ENCODE data around the gene SDC4. TPM values are rescaled to one million over a fixed set of nuclear protein-coding genes. Genes with fewer than 3 reads are reported as not detected.

SDC4 gene, protein sequence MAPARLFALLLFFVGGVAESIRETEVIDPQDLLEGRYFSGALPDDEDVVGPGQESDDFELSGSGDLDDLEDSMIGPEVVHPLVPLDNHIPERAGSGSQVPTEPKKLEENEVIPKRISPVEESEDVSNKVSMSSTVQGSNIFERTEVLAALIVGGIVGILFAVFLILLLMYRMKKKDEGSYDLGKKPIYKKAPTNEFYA
- total RNA-seq: 100 to 1,000 TPM in 2 of 4 donors, 10 to 100 TPM in 2; 60.7 to 140 (median 94.3) TPM

DNA sequence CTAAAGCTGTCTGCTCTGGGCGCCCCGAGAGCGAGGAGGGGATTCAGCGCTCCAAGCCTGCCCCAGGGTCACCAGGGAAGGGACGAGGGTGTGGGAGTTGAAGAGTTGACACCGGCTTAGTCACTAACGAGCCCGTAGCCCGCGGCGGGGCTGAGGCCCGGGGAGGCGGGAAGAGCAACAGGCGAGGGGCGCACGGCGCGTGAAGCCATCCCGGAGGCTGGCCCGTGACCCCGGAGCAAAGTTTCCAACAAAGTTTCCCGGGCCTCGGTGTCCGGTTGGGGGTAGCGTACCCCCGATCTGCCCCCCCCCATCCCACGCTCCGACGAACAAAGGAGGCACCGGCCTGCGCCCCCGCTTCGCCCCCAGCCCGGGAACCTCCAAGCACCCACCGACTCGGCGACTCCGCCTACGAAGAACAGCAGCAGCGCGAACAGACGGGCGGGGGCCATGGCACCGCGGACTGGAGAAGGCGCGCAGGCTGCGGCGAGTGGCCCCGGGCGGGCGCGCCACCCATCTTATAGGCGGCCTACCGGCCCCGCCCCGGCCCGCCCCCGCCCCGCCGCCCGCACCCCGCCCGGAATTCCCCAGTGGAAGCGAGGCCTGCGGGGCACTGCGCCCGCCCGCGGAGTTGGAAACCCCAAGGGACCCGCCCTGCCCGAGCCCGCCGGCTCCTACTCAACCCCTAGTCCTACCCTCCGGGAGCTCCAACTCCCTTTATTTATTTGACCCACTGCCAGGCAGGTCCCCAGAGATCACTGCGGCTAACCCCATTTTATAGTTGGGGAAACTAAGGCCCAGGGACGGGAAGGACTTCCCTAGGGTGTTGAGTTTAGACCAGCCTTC lies at the start of gene SDC4:
SDC4 (minus strand) TSS at position 489 of the 843 bp plus-strand sequence; CDS start at position 449, 40 bp downstream.
- Histone ChIP-seq H3K4me1 (peaks cover 15 to 48% (median 41%) of the 10 kb centered on the region in 4 donors), H3K36me3 (no peaks in the 10 kb centered on the region), H3K27ac (peak within 1 kb of the TSS; percentile 92 to 96 (median 94)), H3K9me3 (no peaks in the 10 kb centered on the region), H3K4me3 (peak within 1 kb of the TSS; percentile 58 to 73 (median 68)), H3K27me3 (no peaks in the 10 kb centered on the region)
- intact Hi-C loops (cut with DNase I; ENCODE audit: low total_unique reads) (loop anchor here (5.0 kb wide), 1 partner anchor 99 kb away; no protein-coding TSS in a partner anchor), in situ Hi-C loops (cut with MboI; ENCODE audit: low pct_ligation_motif_present in 1 of 4, low pct_unique_long_range_greater_than_20kb in 1 of 4, low sequenced_read_pairs in 3 of 4) (no loop called here)
- TF ChIP-seq POLR2A (IDR thresholded peaks at IDR 0.05) (peak; percentile 99), EP300 (IDR thresholded peaks at IDR 0.05; ENCODE audit: low read depth) (no peak), POLR2AphosphoS5 (IDR thresholded peaks at IDR 0.05) (peak; percentile 97 to 100 (median 99))
- TF ChIP-seq, protein P1, sequence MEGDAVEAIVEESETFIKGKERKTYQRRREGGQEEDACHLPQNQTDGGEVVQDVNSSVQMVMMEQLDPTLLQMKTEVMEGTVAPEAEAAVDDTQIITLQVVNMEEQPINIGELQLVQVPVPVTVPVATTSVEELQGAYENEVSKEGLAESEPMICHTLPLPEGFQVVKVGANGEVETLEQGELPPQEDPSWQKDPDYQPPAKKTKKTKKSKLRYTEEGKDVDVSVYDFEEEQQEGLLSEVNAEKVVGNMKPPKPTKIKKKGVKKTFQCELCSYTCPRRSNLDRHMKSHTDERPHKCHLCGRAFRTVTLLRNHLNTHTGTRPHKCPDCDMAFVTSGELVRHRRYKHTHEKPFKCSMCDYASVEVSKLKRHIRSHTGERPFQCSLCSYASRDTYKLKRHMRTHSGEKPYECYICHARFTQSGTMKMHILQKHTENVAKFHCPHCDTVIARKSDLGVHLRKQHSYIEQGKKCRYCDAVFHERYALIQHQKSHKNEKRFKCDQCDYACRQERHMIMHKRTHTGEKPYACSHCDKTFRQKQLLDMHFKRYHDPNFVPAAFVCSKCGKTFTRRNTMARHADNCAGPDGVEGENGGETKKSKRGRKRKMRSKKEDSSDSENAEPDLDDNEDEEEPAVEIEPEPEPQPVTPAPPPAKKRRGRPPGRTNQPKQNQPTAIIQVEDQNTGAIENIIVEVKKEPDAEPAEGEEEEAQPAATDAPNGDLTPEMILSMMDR (IDR thresholded peaks at IDR 0.05): no peak
- DNase-seq: peak; percentile 78
- WGBS, 2 donors (ENCODE audit: low coverage in 1 of 2): 1% methylated on average over 63 of the region's 77 CpGs; no CpG with 5 or more reads in 1 of the 2 donors

DNA sequence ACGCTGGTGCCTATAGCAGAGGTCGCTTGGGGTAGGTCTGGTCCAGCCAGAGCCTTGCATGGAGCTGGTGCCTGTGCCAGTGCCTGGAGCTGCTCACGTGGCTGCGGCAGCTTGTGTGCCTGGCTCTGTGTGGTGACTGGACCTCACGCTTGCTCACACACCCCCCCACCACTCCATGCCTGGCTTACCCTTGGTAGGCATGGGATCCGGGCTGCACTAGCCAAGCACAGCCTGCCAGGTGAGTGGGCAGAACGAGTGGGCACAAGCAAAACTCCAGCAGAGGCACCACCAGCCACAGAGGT lies 46.8 kb upstream of the SDC4 start:
- no peak overlapping the region for H3K27ac ChIP-seq
- no peaks in the 10 kb centered on the region for H3K36me3 ChIP-seq
- no peak overlapping the region for H3K4me3 ChIP-seq
- H3K4me1 ChIP-seq: no peaks in the 10 kb centered on the region
- WGBS, 2 donors (ENCODE audit: low coverage in 1 of 2): 92% methylated on average over 5 of the region's 7 CpGs; no CpG with 5 or more reads in 1 of the 2 donors
- intact Hi-C loops (cut with DNase I; ENCODE audit: low total_unique reads): no loop called here
- TF ChIP-seq POLR2AphosphoS5 (IDR thresholded peaks at IDR 0.05): no peak
- TF ChIP-seq, protein P1 (IDR thresholded peaks at IDR 0.05): no peak
- TF ChIP-seq EP300 (IDR thresholded peaks at IDR 0.05; ENCODE audit: low read depth): no peak
- no peak for TF ChIP-seq POLR2A (IDR thresholded peaks at IDR 0.05)
- no peak for DNase-seq
- H3K27me3 ChIP-seq: no peaks in the 10 kb centered on the region
- H3K9me3 ChIP-seq: peaks cover 0 to 1% of the 10 kb centered on the region in 2 donors
- in situ Hi-C loops (cut with MboI; ENCODE audit: low pct_ligation_motif_present in 1 of 4, low pct_unique_long_range_greater_than_20kb in 1 of 4, low sequenced_read_pairs in 3 of 4): no loop called here

DNA sequence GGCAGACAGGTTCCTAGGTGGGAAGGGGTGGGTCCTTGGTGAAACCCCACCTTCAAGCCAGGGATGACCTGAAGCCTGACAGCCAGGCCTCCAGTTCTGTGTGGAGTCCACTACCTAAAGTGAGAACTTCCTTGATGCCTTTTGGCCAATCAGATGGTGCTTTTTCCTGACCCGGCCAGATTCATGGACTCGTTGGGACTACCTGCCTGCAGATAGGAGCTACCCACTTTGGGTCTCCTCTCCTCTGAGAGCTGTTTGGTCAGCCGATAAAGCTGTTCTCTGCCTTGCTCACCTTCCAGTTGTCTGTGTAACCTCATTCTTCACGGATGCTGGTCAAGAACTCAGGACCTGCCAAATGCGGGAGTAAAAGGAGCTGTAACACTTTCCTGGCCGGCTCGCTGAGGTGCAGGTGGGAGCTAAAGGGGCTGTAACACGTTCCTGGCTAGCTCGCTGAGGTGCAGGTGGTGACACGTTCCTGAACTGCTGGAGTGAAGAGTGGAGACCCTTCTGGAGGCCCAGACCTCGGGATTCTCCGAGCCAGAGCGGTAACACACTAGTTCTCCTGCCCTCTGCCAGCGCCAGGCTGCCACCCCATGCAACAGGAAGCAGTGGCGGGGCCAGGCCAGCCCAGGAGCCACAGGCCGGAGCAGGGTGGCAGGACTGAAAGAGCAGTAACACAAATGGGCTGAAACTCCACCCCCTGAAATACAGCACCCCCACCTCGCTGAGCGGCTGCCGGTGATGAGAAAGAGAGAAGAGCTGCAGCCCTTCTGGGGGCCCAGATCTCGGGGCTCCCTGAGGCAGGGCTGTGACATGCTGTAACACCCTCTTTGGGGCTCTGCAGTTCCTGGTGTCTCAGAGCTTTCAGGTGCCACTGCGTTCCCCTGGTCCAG lies 46.2 kb upstream of the SDC4 start:
- Histone ChIP-seq H3K36me3 (no peaks in the 10 kb centered on the region), H3K9me3 (no peaks in the 10 kb centered on the region), H3K4me3 (no peak overlapping the region), H3K27ac (no peak overlapping the region), H3K27me3 (no peaks in the 10 kb centered on the region), H3K4me1 (no peaks in the 10 kb centered on the region)
- in situ Hi-C loops (cut with MboI; ENCODE audit: low pct_ligation_motif_present in 1 of 4, low pct_unique_long_range_greater_than_20kb in 1 of 4, low sequenced_read_pairs in 3 of 4): no loop called here
- intact Hi-C loops (cut with DNase I; ENCODE audit: low total_unique reads): no loop called here
- WGBS, 2 donors (ENCODE audit: low coverage in 1 of 2): 88 to 100% methylated on average over 2 to 21 of the region's 21 CpGs
- DNase-seq: no peak
- TF ChIP-seq, protein P1 (IDR thresholded peaks at IDR 0.05): no peak
- TF ChIP-seq EP300 (IDR thresholded peaks at IDR 0.05; ENCODE audit: low read depth): no peak
- no peak for TF ChIP-seq POLR2A (IDR thresholded peaks at IDR 0.05)
- no peak for TF ChIP-seq POLR2AphosphoS5 (IDR thresholded peaks at IDR 0.05)

DNA sequence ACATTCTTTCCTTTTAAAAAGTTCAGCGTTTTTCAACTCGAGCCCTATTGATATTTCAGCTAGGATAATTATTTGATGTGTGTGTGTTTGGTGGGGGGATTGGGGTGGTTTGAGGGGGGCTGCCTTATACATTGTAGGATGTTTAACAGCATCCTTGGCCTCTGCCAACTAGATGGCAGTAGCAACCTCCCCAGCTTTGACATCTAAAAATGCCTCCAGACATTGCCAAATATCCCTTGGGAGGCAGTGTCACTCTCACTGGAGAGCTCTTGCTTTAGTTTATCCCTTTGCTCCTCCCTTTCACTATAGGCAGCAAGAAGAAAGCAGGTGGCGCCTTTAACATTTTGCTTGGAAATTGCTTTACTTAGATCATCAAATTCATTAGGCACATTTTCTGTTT lies 44.5 kb upstream of the SDC4 start:
- 89 to 93% methylated on average over 3 of the region's 3 CpGs for WGBS, 2 donors (ENCODE audit: low coverage in 1 of 2)
- Histone ChIP-seq H3K27me3 (no peaks in the 10 kb centered on the region), H3K36me3 (no peaks in the 10 kb centered on the region), H3K4me3 (no peak overlapping the region), H3K9me3 (no peaks in the 10 kb centered on the region), H3K27ac (no peak overlapping the region), H3K4me1 (no peaks in the 10 kb centered on the region)
- in situ Hi-C loops (cut with MboI; ENCODE audit: low pct_ligation_motif_present in 1 of 4, low pct_unique_long_range_greater_than_20kb in 1 of 4, low sequenced_read_pairs in 3 of 4) (no loop called here), intact Hi-C loops (cut with DNase I; ENCODE audit: low total_unique reads) (no loop called here)
- DNase-seq: no peak
- TF ChIP-seq POLR2A (IDR thresholded peaks at IDR 0.05) (no peak), EP300 (IDR thresholded peaks at IDR 0.05; ENCODE audit: low read depth) (no peak), POLR2AphosphoS5 (IDR thresholded peaks at IDR 0.05) (no peak)
- TF ChIP-seq, protein P1 (IDR thresholded peaks at IDR 0.05): no peak
